ENCODE measurements around the gene MAGEA9. TPM values are rescaled to one million over a fixed set of nuclear protein-coding genes. Genes with fewer than 3 reads are reported as not detected.

MAGEA9 gene
- total and polyA plus RNA-seq, 2 experiments from 2014 or later, result not detected

GRCh38 chrX:149799938-149800337 lies 18.2 kb downstream of the MAGEA9 start:
- H4K20me1 ChIP-seq (replicated peaks; ENCODE audit: insufficient read depth), result no peaks in the 10 kb centered on the region
- no peaks in the 10 kb centered on the region for H3K36me3 ChIP-seq (ENCODE audit: insufficient read depth)
- H3F3A ChIP-seq (replicated peaks; ENCODE audit: low read depth), result no peaks in the 10 kb centered on the region
- H3K4me1 ChIP-seq (ENCODE audit: insufficient read depth), result no peaks in the 10 kb centered on the region
- H3K27me3 ChIP-seq (ENCODE audit: insufficient read depth), result no peaks in the 10 kb centered on the region
- TF ChIP-seq EZH2 (IDR thresholded peaks at IDR 0.05; ENCODE audit: low read depth, unreplicated experiment) (no peak), NANOG (IDR thresholded peaks at IDR 0.05; ENCODE audit: borderline replicate concordance) (no peak), ZNF462 (CRISPR knock-in tag; IDR thresholded peaks at IDR 0.05) (no peak), STAT1 (IDR thresholded peaks at IDR 0.05; ENCODE audit: unreplicated experiment) (no peak), ZNF114 (CRISPR knock-in tag; IDR thresholded peaks at IDR 0.05) (no peak), ETS1 (IDR thresholded peaks at IDR 0.05) (no peak), JUNB (IDR thresholded peaks at IDR 0.05; ENCODE audit: unreplicated experiment) (no peak), POLR2AphosphoS5 (IDR thresholded peaks at IDR 0.05; ENCODE audit: low read depth) (no peak), CTCF (conservative IDR thresholded peaks at IDR 0.05; ENCODE audit: low read depth in 2 of 2) (no peak), ZNF331 (CRISPR knock-in tag; IDR thresholded peaks at IDR 0.05; ENCODE audit: low read depth) (no peak), REST (IDR thresholded peaks at IDR 0.05; ENCODE audit: unreplicated experiment) (no peak), EZH2phosphoT487 (IDR thresholded peaks at IDR 0.05; ENCODE audit: unreplicated experiment) (no peak), CREB1 (CRISPR knock-in tag; IDR thresholded peaks at IDR 0.05; ENCODE audit: low read depth) (no peak)
- no peak overlapping the region for H2AFZ ChIP-seq
- no peak for DNase-seq (ENCODE audit: low spot score)
- Mint-ChIP-seq H3K9me3 (no peaks in the 10 kb centered on the region), H3K4me3 (no peak overlapping the region), H3K4me1 (peaks cover 24% of the 10 kb centered on the region), H3K27me3 (ENCODE audit: insufficient read depth, low read depth, poor library complexity) (no peaks in the 10 kb centered on the region), H3K27ac (no peak overlapping the region), H3K36me3 (ENCODE audit: low read depth) (no peaks in the 10 kb centered on the region)
- no peak overlapping the region for H3K4me2 ChIP-seq
- no peaks in the 10 kb centered on the region for H3K79me2 ChIP-seq (replicated peaks; ENCODE audit: insufficient read depth)
- H3K9me2 ChIP-seq (ENCODE audit: insufficient read depth), result no peaks in the 10 kb centered on the region
- no peak overlapping the region for H3K4me3 ChIP-seq
- ATAC-seq, result no peak
- H3K27ac ChIP-seq (ENCODE audit: low read depth), result no peak overlapping the region

Measured in GM23338 (cell line).